GM12878 (cell line): ENCODE measurements around the gene RBSN.

ENCODE experiments used
- BCL11A ChIP-seq: IDR thresholded peaks from 2 replicates; pipeline ENCODE4 v1.6.1; 2011; ENCODE audit warnings: low read depth, low read length
- CTCF ChIP-seq, 3 experiments: IDR thresholded peaks in 2 of 3; conservative IDR thresholded peaks in 1 of 3; 2 replicates each; pipeline ENCODE4 v1.5.1; 2011; ENCODE audit warnings: low read depth in 3 of 3, low read length in 3 of 3, mild to moderate bottlenecking in 3 of 3, control low read depth in 2 of 3, moderate library complexity in 2 of 3, inconsistent platforms in 1 of 3, mixed read lengths in 1 of 3; ENCODE audit not compliant: control insufficient read depth in 2 of 3, insufficient read depth in 1 of 3; ENCODE audit errors: extremely low read depth in 1 of 3
- ETV6 ChIP-seq, 2 experiments: fragments of 450-650 bp in 1 of 2; IDR thresholded peaks in 1 of 2; conservative IDR thresholded peaks in 1 of 2; 2 replicates each; pipeline ENCODE4 v1.6.1; 2014; ENCODE audit warnings: antibody characterized with exemption in 1 of 2, borderline replicate concordance in 1 of 2, low read depth in 1 of 2, mild to moderate bottlenecking in 1 of 2, moderate library complexity in 1 of 2
- EZH2 ChIP-seq: IDR thresholded peaks from 2 replicates; pipeline ENCODE4 v1.6.1; 2012; ENCODE audit warnings: low read depth, mild to moderate bottlenecking, control low read depth, inconsistent platforms, low read length, borderline replicate concordance; ENCODE audit not compliant: control insufficient read depth
- NFIC ChIP-seq: IDR thresholded peaks from 2 replicates; pipeline ENCODE4 v1.6.1; 2012; ENCODE audit warnings: low read depth, mild to moderate bottlenecking, inconsistent platforms, low read length, moderate library complexity
- POLR2AphosphoS5 ChIP-seq: IDR thresholded peaks from 2 replicates; pipeline ENCODE4 v1.6.1; 2011; ENCODE audit warnings: mild to moderate bottlenecking, low read length, inconsistent platforms
- TAF1 ChIP-seq: IDR thresholded peaks from 2 replicates; pipeline ENCODE4 v1.6.1; 2011; ENCODE audit warnings: mild to moderate bottlenecking, low read depth, low read length, borderline replicate concordance

GRCh38 chr3:15112011-15112410 is 13.1 kb upstream of the RBSN start:
- TF ChIP-seq EZH2 (no peak), BCL11A (no peak), CTCF (IDR thresholded peaks at IDR 0.05 in 2 of 3, conservative IDR thresholded peaks at IDR 0.05 in 1 of 3; ENCODE audit: control insufficient read depth in 2 of 3, extremely low read depth in 1 of 3, insufficient read depth in 1 of 3, low read depth in 3 of 3, low read length in 3 of 3) (no peak), TAF1 (no peak), NFIC (no peak), POLR2AphosphoS5 (no peak), ETV6 (conservative IDR thresholded peaks at IDR 0.05 in 1 of 2, IDR thresholded peaks at IDR 0.05 in 1 of 2; ENCODE audit: borderline replicate concordance in 1 of 2, low read depth in 1 of 2) (no peak)
